Urinary bladder (tissue), 4 donors: Measurements from ENCODE around the gene CAMP. TPM values are rescaled to one million over a fixed set of nuclear protein-coding genes. Genes with fewer than 3 reads are reported as not detected.
"Not testable (repeated sequence)": the region's sequence is repeated elsewhere in the genome, so short reads cannot be mapped to it uniquely, and the experiment has no call there.

Experiments used
- DNase-seq: peaks from one replicate; pipeline ENCODE4 v3.0.0-alpha.2; 2015; ENCODE audit errors: extremely low spot score
- H3K27ac ChIP-seq: one replicate; pipeline ENCODE4 v1.5.1; 2013; ENCODE audit warnings: low read depth, mild to moderate bottlenecking, moderate library complexity
- H3K36me3 ChIP-seq: one replicate; pipeline ENCODE4 v1.6.1; 2013; ENCODE audit warnings: mild to moderate bottlenecking, moderate library complexity; ENCODE audit not compliant: insufficient read depth
- H3K4me1 ChIP-seq: one replicate; pipeline ENCODE4 v1.6.1; 2013; ENCODE audit warnings: mild to moderate bottlenecking, moderate library complexity; ENCODE audit not compliant: insufficient read depth
- H3K4me3 ChIP-seq: one replicate; pipeline ENCODE4 v1.5.1; 2013; ENCODE audit warnings: low read depth, low read length
- WGBS: extraction: QIAGEN DNeasy Blood & Tissue Kit; methylation state at CpG from one replicate; pipeline ENCODE4 v1.1.7; 2013; 5-methylcytosine and 5-hydroxymethylcytosine counted together
- polyA plus RNA-seq: library from polyadenylated mRNA; stranded (reverse); fragments of 200-250 nt; gene quantifications from one replicate; pipeline ENCODE4 v1.2.3, GENCODE V29; 2013
- total RNA-seq: library from RNA; depleted of rRNA; stranded (reverse); fragments of >200 nt; gene quantifications from one replicate; pipeline ENCODE4 v1.2.3, GENCODE V29; 2014
- donor health status: healthy with polysubstance abuse.
- donor health status: healthy.

The CAMP gene
- total and polyA plus RNA-seq, 2 donors, result 2.2 TPM; not detected in 1

- no peaks in the 10 kb centered on the region for H3K4me1 ChIP-seq
- no peak for DNase-seq
- 51% methylated on average over 9 of the region's 9 CpGs for WGBS
- no peak overlapping the region for H3K27ac ChIP-seq
- no peak overlapping the region for H3K4me3 ChIP-seq
- no peaks in the 10 kb centered on the region for H3K36me3 ChIP-seq
Measured at GRCh38 chr3:48194446-48195071, 28.7 kb upstream of the CAMP start.

- WGBS, result 86% methylated on average over 1 of the region's 1 CpG
- DNase-seq, result no peak
- no peaks in the 10 kb centered on the region for H3K36me3 ChIP-seq
- H3K4me1 ChIP-seq, result no peaks in the 10 kb centered on the region
- H3K27ac ChIP-seq, result no peak overlapping the region
- no peak overlapping the region for H3K4me3 ChIP-seq
Measured at GRCh38 chr3:48196611-48197010, 26.7 kb upstream of the CAMP start.

DNA sequence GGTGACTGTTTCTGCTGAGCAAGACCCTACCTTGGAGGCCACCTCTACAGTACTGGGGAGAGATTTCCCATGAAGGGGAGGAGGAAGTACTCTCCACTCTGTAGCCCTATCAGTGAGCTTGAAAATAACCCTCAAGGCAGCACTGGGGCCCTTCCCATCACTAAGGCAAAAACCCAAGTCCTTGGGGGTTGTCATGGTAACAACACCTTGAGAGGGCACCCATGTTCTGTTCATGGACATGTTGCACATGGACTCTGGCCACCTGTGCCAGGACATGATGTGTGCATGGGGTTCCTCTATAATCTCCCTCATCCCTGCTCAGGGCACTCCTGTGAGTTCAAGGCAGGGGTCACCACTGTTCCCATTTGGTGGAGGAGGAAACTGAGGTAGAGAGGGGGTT, 24.2 kb upstream of the CAMP start:
- H3K36me3 ChIP-seq, result no peaks in the 10 kb centered on the region
- no peak overlapping the region for H3K27ac ChIP-seq
- H3K4me1 ChIP-seq, result no peaks in the 10 kb centered on the region
- H3K4me3 ChIP-seq, result no peak overlapping the region
- DNase-seq, result no peak

DNA sequence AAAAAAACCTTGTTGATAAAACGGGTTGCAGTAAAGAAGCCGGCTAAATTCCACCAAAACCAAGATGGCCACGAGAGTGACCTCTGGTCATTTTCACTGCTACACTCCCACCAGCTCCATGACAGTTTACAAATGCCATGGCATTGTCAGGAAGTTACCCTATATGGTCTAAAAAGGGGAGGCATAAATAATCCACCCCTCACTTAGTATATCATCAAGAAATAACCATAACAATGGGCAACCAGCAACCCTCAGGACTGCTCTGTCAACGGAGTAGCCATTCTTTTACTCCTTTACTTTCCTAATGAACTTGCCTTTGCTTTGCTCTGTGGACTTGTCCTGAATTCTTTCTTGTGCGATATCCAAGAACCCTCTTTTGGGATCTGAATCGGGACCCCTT, 20.7 kb upstream of the CAMP start:
- Histone ChIP-seq H3K4me3 (no peak overlapping the region), H3K4me1 (no peaks in the 10 kb centered on the region), H3K36me3 (no peaks in the 10 kb centered on the region), H3K27ac (no peak overlapping the region)
- DNase-seq, result no peak
- WGBS, result 59% methylated on average over 6 of the region's 6 CpGs

- 55% methylated on average over 3 of the region's 3 CpGs for WGBS
- no peak for DNase-seq
- H3K36me3 ChIP-seq, result no peaks in the 10 kb centered on the region
- H3K4me3 ChIP-seq, result no peak overlapping the region
- H3K27ac ChIP-seq, result no peak overlapping the region
- no peaks in the 10 kb centered on the region for H3K4me1 ChIP-seq
Measured at GRCh38 chr3:48208076-48208475, 15.2 kb upstream of the CAMP start.

GRCh38 chr3:48209445-48209844, 13.8 kb upstream of the CAMP start:
- Histone ChIP-seq H3K27ac (no peak overlapping the region), H3K4me3 (no peak overlapping the region), H3K36me3 (no peaks in the 10 kb centered on the region), H3K4me1 (no peaks in the 10 kb centered on the region)
- no peak for DNase-seq
- WGBS, result 91% methylated on average over 4 of the region's 4 CpGs

DNA sequence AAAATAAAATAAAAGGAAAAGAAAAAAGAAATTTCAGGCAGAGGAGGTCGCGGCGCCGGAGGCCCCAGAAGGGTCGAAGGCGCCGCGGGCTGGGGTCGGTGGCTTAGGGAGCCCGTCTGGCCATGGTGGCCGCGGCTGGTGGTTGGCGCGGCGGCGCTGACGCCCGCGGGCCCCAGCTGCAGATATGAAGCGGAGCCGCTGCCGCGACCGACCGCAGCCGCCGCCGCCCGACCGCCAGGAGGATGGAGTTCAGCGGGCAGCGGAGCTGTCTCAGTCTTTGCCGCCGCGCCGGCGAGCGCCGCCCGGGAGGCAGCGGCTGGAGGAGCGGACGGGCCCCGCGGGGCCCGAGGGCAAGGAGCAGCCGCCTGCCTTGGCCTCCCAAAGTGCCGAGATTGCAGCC, 12.8 kb upstream of the CAMP start:
- H3K4me1 ChIP-seq, H3K27ac ChIP-seq, DNase-seq, H3K36me3 ChIP-seq, H3K4me3 ChIP-seq: not testable (repeated sequence)
- 81% methylated on average over 40 of the region's 48 CpGs for WGBS

GRCh38 chr3:48211776-48212175, 11.5 kb upstream of the CAMP start:
- H3K4me1 ChIP-seq, DNase-seq, H3K27ac ChIP-seq, H3K36me3 ChIP-seq, H3K4me3 ChIP-seq: not testable (repeated sequence)
- WGBS, result 94% methylated on average over 12 of the region's 36 CpGs

- no peak for DNase-seq
- no peak overlapping the region for H3K4me3 ChIP-seq
- WGBS, result 93% methylated on average over 3 of the region's 3 CpGs
Measured at GRCh38 chr3:48214225-48214624, 9.1 kb upstream of the CAMP start.

GRCh38 chr3:48215019-48215418, 8.3 kb upstream of the CAMP start:
- H3K4me1 ChIP-seq, result no peaks in the 10 kb centered on the region
- no peak for DNase-seq
- WGBS, result 67% methylated on average over 3 of the region's 3 CpGs

More at GRCh38 chr3:48214225-48214624, 9.1 kb upstream of the CAMP start:
- no peak overlapping the region for H3K27ac ChIP-seq
- H3K36me3 ChIP-seq, result no peaks in the 10 kb centered on the region
- H3K4me1 ChIP-seq, result no peaks in the 10 kb centered on the region

DNA sequence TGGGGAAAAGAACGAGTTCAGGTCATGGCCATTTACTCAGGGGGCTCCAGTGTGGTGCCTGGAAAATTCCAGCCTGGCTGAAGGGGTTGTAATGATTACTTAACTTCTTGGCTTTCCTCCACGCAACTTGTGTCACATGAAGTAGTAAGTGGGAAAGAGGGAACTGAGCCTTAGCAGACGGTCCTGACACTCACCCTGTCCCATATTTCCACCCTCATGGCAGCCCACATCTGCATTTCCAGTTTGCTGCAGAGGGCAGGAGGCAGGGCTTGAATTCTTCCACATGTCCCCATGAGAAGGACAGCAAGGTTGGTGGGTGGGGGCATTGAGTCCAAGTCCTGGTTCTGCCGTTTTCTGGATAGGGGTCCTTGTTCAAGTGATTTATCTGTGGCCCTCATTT, 7.8 kb upstream of the CAMP start:
- 31% methylated on average over 4 of the region's 4 CpGs for WGBS
- no peaks in the 10 kb centered on the region for H3K4me1 ChIP-seq
- no peak for DNase-seq
- H3K36me3 ChIP-seq, result no peaks in the 10 kb centered on the region
- peak overlapping the region; percentile 61 for H3K27ac ChIP-seq
- H3K4me3 ChIP-seq, result no peak overlapping the region

More at GRCh38 chr3:48215019-48215418, 8.3 kb upstream of the CAMP start:
- H3K27ac ChIP-seq, result peak overlapping the region; percentile 61
- no peaks in the 10 kb centered on the region for H3K36me3 ChIP-seq
- H3K4me3 ChIP-seq, result no peak overlapping the region

DNA sequence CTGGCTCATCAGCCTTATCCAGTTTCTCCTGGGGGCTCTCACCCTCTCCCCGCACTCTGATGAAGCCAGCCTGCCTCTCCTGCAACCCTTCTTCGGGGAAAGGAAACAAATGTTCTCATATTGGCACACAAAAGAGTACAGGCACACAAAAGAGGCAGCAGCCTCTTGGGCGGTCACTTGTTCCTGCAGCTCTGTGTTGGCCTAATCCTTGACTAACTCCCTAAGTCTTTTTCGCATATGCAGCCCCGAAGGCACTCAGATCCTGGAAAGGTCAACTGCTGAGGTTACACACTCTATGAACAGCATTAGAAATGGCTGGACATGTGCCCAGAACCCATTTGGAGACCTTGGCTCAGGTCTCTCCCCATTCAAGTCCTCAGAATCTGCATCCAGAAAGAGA, 7.4 kb upstream of the CAMP start:
- Histone ChIP-seq H3K4me3 (no peak overlapping the region), H3K4me1 (no peaks in the 10 kb centered on the region), H3K36me3 (no peaks in the 10 kb centered on the region), H3K27ac (no peak overlapping the region)
- WGBS, result 45% methylated on average over 5 of the region's 5 CpGs
- no peak for DNase-seq

DNA sequence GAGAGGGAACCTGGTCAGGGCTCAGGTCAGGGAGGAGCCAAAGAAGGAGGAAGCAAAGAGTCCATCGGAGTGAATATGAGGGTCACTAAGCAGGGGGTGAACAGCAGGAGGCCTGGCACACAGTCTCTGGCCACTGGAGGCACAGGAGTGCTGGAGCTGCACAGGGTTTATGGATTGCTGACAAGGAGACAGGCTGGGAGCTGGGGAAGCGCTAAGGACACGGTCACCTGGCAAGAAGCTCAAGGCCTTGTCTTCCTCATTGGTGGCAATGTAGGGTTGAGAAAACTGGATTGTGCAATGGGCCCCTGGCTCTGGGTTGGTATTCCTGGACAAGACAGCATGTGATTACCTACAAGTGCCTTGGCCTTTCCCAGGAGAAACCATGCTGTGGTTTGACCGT, 5.8 kb upstream of the CAMP start:
- Histone ChIP-seq H3K4me3 (no peak overlapping the region), H3K27ac (no peak overlapping the region), H3K4me1 (no peaks in the 10 kb centered on the region), H3K36me3 (no peaks in the 10 kb centered on the region)
- no peak for DNase-seq
- WGBS, result 88% methylated on average over 4 of the region's 4 CpGs

DNA sequence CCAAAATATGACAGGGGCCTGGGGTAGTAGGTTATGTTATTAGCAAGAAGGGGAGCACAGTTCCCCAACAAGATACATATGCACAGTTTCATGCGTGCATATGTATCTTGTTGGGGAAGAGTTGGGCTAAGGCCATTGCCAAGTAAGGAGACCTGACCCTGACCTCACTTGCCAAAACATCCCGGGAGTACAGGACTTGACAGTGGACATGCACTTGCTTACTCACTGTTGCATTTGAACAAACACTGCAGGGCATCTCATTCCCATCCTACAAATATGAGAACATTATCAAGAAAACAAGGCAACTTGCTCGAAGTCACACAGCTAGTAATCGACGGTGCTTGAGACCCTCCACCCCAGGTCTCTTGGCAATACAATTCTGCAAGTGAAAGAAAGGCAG, 4.8 kb upstream of the CAMP start:
- 91% methylated on average over 5 of the region's 5 CpGs for WGBS
- Histone ChIP-seq H3K27ac (no peak overlapping the region), H3K36me3 (no peaks in the 10 kb centered on the region), H3K4me3 (no peak overlapping the region), H3K4me1 (no peaks in the 10 kb centered on the region)
- no peak for DNase-seq

GRCh38 chr3:48219543-48219942, 3.8 kb upstream of the CAMP start:
- no peaks in the 10 kb centered on the region for H3K36me3 ChIP-seq
- H3K4me1 ChIP-seq, result no peaks in the 10 kb centered on the region
- WGBS, result 64% methylated on average over 3 of the region's 3 CpGs
- H3K4me3 ChIP-seq, result no peak overlapping the region
- no peak overlapping the region for H3K27ac ChIP-seq
- no peak for DNase-seq
